ENCODE results near the gene SIM1.

Gene SIM1

GRCh38 chr6:100455230-100456124 is 9.2 kb downstream of the SIM1 start:
- no peak for DNase-seq

DNA sequence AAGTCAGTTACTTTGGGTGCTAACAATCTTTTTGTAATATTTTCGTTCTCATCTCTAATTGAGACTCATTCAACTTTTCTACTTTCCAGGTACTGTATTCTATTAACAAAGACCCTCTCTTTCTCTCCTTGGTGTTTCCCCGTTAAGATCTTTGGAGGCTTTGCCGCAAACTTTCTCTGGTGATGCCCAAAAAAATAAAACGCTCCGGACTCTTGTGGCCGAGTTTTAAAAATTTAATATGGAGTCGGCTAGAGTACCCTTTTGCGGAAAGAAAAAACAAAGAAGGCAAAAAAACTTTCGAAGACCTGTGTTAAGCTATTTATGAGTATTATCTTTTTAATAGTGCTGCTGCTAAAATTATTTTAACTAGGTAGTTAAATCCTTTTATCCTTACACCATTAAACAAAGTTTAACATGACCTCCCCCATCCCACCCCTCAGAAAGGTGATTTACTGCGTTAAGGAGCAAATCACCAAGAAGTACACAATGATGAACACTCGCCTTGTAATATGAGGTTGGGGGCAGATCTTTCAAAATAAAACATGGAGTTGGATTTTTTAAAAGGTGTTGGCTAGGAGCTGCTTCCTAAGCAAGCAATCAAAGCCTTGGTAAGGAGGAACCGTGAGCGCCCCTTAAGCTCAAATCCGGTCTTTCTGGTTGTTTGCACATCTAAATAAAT is 10.0 kb downstream of the SIM1 start:
- DNase-seq, result no peak

DNA sequence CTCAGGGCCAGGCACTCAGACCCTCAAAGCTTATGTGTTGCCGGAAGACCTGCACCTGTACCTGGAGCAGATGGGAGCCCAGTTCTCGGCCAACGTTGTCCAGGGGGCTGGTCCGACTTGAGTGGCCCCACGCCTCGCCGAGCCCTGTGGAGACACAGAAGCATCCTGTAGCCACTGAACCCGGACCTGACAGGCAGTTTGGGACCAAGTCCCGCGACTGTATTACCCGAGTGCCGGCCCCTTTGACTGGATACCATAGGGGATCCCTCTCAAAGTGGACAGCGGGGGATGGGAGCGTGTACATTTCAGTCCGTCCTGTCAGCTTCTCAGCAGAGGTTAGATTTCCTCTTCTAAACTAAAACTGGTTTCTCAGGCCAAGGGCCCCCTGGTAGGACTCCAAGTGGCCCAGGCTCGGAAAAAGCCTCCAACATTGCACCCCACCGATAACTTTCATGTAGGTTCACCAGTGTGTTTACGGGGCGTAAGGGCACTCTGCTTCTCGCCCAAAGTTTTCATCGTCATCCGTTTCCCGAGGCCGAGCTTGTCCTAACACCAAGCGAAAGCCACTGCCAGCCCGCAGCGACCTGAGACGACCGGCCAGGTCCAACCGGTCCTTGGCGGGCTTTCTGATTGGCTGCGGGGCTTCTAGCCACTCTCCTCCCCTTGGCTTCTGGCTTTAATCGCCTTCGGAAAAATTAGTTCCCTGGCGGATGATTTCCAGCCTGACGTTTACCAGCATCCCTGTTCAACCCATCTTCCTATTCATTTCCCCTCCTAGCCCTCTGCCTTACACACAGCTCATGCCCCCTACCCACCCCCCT is 10.8 kb downstream of the SIM1 start:
- no peak for DNase-seq

GRCh38 chr6:100452998-100453397 is 11.7 kb downstream of the SIM1 start:
- no peak for DNase-seq

DNA sequence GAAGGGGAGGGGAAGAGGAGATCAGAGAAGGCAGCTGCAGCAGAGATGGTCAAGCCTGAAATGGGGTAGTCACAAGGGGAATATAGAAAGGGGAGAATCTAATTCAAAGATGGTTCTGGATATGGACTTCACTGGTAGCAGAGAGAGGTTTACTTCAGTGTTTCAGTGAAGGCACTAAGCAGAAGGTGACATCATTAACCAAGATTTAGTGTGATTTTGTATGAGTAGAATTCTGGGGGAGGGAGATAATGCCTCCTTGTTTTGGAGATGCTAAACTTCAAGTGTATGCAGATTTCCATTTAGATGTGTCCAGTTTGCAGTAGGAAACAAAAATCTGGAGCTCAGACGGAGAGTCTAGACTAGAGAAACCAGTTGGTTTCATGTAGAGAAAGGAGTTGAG is 13.1 kb downstream of the SIM1 start:
- no peak for DNase-seq

DNA sequence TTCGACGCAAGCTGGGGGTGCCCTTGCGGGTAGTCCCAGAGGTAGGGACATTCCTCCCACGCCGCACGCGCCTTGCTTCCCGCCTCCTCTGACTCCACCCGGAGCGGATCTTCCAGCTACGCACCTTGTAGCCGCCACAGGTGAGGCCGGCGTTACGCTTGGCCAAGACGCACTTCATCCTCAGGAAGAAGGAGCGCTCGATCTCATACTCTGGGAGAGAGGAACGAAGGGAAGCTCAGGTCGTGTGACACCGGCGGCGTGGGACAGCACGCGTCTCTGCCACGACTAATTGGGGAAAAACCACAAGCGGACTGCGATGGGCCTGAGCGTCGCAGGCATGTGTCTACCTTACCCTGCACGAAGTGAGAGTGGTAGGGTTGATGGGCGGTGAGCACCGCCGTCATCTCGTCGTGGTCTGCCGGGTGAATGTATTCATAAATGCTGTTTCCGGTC is 15.5 kb downstream of the SIM1 start:
- DNase-seq, result no peak

- no peak for DNase-seq
Observed at GRCh38 chr6:100447900-100448748, 16.6 kb downstream of the SIM1 start.

DNA sequence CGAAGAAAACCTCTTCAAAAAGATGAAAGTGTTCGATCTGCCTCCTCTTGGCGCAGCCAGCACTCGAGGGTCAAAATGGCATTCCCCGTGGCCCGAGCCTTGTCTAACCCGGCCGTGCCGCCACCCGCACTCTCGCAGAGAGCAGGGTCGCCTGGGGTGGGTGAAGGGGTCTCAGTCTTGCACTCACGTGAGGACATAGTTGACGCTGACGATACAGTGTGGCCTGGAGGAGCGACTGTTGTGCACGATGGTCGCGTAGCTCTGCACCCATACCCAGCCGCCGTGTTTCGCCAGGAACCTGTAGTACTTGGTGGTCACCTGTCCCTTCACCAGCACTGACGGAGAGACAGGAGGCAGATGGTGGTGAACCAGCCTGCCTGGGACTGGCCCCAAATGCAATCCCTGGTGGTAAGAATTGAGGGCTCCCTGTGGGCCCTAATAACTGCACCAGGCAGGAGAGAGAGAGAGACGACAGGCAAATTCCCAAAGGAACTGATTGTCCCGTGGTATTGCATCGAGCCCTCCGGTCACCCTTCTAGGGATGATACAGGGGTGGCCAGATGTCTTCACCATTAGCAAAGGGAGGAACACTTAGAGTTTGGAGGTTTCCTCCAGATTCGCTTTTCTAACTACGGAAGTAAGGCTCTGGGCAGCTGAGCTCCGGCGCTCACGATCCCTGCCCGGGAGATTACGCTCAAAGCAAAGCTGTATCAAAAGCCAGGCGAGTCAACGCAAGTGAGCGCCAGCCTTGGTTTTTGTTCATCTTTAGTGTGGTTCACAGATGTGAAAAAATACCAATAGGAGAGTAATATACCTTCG is 17.4 kb downstream of the SIM1 start:
- no peak for DNase-seq

GRCh38 chr6:100446115-100447080 is 18.3 kb downstream of the SIM1 start:
- DNase-seq, result no peak

DNA sequence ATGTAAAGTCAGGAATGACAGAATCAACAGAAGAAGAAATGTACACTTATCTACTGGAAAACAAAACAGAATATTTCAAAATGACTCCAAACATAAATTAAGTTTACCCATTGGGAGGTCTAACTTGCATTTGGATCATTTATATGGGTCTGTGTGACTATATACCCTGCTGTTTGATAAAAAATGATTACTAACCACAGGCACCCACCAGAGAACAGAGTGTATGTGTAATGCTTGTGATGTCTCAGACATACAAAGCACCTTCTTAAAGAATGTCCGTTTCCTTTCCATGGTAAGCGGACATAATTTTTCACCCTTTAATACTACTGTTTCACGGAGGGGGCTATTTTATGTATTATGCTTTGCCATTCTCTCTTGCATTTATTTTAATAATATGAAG is 19.2 kb downstream of the SIM1 start:
- no peak for DNase-seq

- no peak for DNase-seq
Observed at GRCh38 chr6:100440935-100441334, 23.8 kb downstream of the SIM1 start.

DNA sequence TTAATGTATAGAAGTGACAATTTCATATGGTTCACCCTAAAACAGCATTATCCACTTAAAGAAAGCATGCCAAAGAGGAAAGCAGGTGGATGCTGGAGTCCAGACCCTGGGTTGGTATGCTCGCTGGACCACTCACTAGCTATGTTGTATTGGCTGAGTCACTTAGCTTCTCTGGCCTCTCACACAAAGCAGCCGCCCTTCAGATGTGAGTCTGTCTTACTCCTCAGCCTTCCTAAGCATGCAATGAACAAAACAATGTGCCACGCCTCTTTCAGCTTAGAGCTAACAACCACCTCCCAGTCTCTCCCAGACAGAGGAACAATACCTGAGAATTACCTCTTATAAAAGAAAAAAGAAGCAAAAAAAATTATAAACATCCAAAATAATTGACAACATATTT is 29.4 kb downstream of the SIM1 start:
- no peak for DNase-seq

- DNase-seq, result no peak
Observed at GRCh38 chr6:100433726-100434435, 30.8 kb downstream of the SIM1 start.

DNA sequence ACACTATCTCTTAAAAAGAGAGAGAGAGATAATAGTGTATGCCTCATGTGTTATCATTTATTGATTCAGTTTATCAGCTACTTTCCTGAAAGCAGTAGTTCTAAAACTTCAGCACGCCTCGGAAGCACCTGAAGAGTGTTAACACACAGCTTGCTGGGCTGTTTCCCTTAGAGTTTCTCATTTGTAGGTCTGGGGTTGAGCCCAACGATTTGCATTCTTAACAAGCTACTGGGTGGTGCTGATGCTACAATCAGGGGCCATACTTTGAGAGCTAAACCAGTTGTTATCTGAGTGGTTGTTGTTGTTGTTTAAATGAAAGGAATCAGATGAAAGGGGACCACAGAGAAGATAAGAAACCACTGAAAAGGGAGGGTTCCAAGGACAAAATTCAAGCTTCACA is 32.6 kb downstream of the SIM1 start:
- DNase-seq, result no peak

DNA sequence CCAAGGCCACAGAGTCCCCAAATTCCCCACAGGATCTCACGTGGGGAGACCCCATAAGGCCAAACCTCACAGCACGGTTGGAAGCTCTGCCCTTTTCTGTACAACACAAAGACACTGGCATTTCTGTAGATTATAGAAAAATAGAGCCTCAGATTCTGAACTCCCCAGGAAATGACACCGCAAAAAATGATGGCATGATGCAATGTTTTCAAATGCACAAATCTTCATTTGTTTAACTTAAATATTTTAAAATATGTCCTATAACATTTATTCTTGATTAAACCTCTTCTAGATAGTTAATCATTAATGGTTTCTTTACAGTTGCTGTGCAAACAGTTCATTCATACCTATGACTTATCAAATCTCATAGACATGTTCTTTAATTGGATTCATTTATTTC is 33.8 kb downstream of the SIM1 start:
- no peak for DNase-seq

GRCh38 chr6:100427452-100427851 is 37.3 kb downstream of the SIM1 start:
- no peak for DNase-seq

- no peak for DNase-seq
Observed at GRCh38 chr6:100426744-100427338, 37.9 kb downstream of the SIM1 start.

DNA sequence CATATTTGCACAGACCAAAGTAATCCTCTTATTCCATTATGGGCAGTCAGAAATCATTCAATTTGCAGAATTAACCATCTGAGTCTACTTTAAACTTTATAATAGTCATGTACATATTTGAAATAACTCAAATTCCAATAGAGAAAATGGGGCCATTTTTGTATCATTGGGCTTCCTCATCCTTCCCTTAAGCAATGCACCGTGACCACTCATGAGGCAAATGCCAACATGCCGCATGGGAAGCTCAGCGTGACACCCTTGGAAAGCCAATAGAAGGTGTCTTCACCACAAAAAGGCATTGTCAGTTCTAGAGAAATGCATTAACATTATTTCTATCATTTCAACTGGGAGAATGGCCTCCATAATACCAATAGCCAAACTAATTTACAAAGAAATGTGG is 38.5 kb downstream of the SIM1 start:
- DNase-seq, result no peak

- DNase-seq, result no peak
Observed at GRCh38 chr6:100420711-100421110, 44.0 kb downstream of the SIM1 start.

Measured in stimulated activated CD4-positive, alpha-beta T cell treated with anti-CD3 and anti-CD28 coated beads, Interleukin-1b, Interleukin-23, amount 100 ng/mL, for 48 hours (primary cell).